Raji (cell line): Measurements from ENCODE around the gene LRRK1.

ENCODE experiments used
- POLR2A ChIP-seq: IDR thresholded peaks from 2 replicates; pipeline ENCODE4 v1.6.1; 2011; ENCODE audit warnings: low read depth, low read length, control low read depth; ENCODE audit not compliant: insufficient read depth

LRRK1 gene

GRCh38 chr15:101008158-101009139 lies 89.3 kb downstream of the LRRK1 start:
- no peak for TF ChIP-seq POLR2A

- no peak for TF ChIP-seq POLR2A
Measured at GRCh38 chr15:101009176-101009575, 90.0 kb downstream of the LRRK1 start.

- TF ChIP-seq POLR2A = no peak
Measured at GRCh38 chr15:101010781-101011180, 91.6 kb downstream of the LRRK1 start.

GRCh38 chr15:101012326-101013200 lies 93.4 kb downstream of the LRRK1 start:
- no peak for TF ChIP-seq POLR2A

DNA sequence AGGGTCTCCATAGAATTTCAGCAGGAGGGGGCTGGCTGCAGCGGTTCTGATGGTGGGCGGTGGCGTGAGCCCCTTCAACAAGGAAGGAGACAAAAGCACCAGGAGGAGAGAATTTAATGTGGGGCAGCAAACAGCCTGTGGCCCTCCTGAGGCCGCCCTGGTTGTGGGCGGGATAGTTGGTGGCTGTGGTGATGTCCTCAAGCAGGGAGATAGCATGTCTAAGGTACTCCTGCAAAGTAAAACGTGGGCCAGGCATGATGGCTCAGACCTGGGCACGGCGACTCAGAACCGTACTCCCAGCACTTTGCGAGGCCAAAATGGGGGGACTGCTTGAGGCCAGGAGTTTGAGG lies 94.0 kb downstream of the LRRK1 start:
- no peak for TF ChIP-seq POLR2A

DNA sequence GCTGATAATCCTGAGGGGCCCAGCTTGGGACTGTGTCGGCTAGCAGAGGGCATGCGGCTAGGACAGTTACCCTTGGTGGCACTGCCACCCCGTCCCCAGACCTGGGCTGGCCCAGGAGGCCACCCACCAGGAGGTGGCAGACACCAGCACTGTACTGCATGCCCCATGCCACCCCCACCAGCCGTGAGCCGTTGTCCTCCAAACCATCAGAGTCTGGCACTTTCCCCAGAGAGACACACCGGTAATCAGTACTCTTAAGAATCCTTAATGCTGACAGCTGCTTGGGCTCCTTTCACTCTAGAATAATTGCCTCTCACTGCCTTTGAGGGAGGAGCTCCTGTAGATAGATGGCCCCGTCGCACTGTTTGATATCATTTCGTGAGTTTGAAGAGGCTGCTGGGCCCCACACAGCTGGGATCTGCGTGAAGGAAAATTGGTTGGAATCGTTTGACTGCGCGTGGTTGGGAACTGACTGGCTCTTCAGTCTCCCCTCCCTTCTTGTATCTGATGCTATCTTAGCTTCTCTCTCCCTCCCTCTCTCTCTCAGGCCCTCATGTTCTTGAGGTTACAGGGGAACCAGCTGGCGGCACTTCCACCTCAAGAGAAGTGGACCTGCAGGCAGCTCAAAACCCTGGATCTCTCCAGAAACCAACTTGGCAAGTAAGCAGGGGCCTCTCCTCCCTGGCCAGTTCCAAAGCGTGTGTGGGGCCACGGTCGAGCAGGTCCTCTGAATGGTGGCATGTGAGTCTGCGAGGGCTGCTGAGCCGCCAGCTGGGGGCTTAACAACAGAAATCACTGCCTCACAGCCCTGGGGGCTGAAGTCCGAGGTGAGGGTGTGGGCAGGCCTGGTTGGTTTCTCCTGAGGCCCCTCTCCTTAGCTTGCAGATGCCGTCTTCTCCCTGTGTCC lies 94.9 kb downstream of the LRRK1 start:
- TF ChIP-seq POLR2A = no peak

DNA sequence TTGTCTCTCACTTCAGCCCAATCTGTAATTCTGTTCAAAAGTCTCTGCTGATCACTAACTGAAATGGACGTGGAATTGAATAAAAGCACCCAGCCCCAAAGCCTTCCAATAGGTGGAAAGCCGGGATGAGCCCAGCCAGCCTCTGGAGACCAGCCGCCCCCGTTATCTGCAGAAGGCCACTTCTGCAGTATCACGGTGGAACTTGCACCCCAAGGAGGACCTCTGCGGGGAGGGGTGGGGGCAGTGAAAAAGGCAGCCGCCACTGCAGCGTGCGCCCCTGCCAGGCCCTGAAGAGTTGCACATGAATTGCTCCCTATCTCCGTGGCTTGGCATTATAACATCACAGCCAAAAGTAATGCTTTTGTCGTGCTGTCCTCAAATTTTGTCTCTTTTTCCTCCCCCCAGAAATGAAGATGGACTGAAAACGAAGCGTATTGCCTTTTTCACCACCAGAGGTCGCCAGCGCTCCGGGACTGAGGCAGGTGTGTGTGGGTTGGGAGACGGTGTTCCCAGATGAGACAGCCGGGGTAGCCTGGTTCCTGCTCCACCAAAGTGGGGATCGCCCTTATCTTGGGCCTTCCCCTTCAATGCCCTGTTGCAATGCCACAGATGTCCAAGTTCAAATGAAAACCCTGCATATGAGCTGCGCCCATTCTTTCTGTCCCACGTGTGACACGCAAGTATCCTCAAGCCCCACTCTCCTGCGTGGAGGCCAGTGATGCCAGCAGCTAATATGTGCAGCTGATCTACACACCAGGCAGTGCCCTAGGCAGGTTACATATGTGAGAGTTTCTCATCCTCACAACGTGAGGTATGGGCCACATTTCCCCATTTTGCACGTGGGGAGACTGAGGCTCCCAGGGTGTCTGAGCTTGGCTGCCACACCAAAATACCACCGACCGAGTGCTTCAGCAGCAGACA lies 96.0 kb downstream of the LRRK1 start:
- TF ChIP-seq POLR2A = no peak

- TF ChIP-seq POLR2A = no peak
Measured at GRCh38 chr15:101016581-101016980, 97.4 kb downstream of the LRRK1 start.

DNA sequence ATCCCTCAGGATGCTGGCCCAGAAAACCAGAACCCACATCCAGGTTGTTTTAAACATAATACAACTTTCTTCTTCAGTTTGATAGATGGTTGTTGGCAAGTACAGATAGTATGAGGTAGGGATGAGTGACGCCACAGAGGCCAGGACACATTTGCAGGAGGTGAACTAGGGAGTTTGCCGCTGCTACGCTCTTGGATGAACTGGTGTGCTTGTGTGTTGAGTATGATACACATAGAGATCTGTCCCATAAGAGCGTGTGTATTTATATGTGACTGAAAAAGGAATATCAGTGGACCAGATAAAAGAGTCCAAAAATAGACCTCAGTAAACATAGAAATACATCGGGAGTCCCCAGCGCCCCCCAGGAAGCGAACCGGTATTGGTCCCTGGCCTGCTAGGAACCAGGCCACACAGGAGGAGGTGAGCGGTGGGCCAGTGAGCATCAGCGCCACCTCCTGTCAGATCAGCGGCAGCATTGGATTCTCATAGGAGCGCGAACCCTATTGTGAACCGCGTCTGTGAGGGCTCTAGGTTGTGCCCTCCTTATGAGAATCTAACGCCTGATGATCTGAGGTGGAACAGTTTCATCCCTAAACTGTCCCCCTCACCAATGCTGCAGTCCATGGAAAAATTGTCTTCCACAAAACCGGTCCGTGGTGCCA lies 98.1 kb downstream of the LRRK1 start:
- no peak for TF ChIP-seq POLR2A

- TF ChIP-seq POLR2A = no peak
Measured at GRCh38 chr15:101018016-101018415, 98.9 kb downstream of the LRRK1 start.

DNA sequence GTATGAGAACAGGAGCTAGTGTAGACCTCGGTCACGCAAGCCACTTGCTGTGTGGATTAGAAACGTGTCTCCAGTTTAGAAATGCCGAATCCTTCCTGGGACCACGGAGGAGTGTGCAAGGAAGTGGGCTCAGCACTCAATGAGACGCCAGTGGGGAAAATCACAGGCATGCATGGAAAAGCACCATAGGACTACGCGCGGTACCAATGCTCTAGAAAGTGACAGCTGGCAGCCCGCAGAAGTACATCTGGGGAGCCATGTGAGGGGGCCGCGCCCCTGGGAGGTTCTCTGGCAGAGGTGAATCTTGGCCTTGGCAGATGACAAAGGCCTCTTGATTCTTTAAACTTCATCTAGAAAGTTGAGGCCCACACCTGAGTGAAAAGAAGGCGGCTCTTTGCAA lies 99.3 kb downstream of the LRRK1 start:
- TF ChIP-seq POLR2A = no peak

GRCh38 chr15:101019366-101019896 lies 100.3 kb downstream of the LRRK1 start:
- TF ChIP-seq POLR2A = no peak

- no peak for TF ChIP-seq POLR2A
Measured at GRCh38 chr15:101020451-101020850, 101.3 kb downstream of the LRRK1 start.
